Endometrial microvascular endothelial cells (primary cell): ENCODE results near the gene LRRC59. TPM values are rescaled to one million over a fixed set of nuclear protein-coding genes. Genes with fewer than 3 reads are reported as not detected.

Experiments
- in situ Hi-C: cut with HindIII; loops from 2 replicates; pipeline ENCODE4 v1.10.0; 2017; ENCODE audit warnings: low sequenced_read_pairs, low pct_unique_long_range_greater_than_20kb; ENCODE audit errors: inconsistent ontology term
- total RNA-seq: library from RNA; depleted of rRNA; stranded (reverse); fragments of >200 nt; gene quantifications from one replicate; pipeline ENCODE4 v1.2.3, GENCODE V29; 2015; ENCODE audit errors: inconsistent ontology term

Gene LRRC59
- total RNA-seq, 1 donor from 2014 or later, result 276 TPM

DNA sequence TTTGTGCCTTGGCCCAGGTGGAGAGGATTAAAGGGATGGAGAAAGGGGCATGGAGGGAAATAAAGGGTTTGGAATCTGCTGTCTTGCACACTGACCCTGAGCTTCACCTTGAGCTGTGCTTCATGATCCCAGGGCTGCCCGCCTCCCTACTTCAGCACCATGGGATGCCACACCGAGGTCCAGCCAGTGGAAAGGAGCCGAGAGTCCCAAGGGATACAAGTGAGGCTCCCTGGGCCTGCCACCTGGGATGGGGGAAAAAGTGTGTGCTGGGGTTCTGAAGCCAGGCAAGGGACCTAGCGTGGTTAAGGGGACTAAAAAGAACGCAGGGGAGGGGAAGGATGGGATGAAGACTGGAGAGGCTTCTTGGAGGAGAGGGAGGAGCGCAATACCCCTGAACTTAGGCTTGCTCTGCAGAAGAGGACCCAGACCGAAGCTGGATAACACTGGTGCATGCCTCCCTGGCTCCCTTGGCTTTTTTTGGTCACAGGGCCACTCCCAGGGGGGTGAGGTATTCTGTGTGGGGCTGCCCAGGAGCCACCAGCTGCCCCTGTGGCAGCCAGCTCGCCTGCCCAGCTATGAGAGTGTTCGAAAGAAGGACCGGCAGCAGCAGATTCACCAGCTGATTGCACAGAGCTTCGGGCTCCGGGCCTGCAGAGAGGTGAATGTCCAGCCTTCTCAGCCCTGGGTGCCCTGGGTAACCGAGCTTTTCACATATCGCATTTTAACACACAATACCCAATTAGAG lies 31.5 kb downstream of the LRRC59 start:
- in situ Hi-C loops, result no loop called here

DNA sequence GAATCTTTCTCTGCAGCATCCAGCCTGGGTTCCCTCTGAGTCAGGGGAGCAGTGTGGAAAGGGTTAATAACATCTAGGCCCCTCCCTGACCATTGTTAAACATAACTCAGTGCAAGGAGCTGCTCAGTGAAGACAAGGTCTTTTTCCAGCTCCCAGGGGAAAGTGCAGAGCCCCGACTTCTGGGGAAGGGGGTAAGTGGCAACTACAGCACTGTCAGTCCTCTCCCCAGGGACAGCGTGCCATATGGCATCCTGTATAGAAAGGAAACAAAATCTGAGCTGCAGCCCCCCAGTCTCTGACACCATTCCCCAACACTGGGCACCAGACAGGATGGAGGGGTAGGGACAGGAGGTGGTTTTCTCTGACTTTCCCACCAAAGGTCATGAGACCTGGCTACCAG lies 32.2 kb downstream of the LRRC59 start:
- in situ Hi-C loops, result no loop called here

DNA sequence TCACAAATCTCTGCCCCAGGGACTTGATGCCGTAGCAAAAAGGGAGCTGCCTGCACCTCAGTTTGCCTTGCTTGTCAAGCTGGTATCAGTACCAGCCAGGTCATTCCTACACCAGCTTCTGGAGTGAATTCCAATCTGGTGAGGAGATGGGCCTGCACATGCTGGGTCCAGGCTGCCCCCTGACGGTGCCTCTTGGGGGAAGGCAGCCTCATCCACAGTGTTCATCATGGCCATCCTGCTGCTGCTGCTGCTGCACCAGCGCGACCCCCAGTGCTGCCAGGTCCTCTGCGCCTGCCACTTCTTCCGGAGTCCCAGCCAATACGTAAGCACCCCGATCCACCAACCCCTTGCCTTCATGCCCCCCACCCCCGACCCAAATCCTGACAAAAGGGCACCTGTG lies 32.6 kb downstream of the LRRC59 start:
- in situ Hi-C loops, result no loop called here

DNA sequence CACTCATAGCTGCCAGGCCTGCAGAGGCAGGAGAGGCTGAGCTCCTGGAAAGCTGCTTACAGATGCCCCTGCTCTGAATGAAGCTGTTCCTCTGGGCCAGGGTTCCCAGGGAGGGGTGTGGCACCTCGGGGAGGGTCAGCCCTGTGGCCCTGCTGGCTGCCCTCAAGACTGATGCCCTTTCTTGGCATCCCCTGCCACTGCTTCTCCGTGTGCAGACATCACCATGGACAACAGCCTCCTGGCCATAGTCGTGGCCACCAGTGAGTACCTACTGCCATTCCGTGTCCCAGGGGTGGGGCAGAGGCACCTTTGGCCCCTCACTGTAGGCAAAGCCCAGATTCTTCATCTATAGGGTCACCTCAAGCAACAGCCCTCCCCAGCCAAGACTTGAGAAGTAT lies 33.3 kb downstream of the LRRC59 start:
- in situ Hi-C loops, result no loop called here

DNA sequence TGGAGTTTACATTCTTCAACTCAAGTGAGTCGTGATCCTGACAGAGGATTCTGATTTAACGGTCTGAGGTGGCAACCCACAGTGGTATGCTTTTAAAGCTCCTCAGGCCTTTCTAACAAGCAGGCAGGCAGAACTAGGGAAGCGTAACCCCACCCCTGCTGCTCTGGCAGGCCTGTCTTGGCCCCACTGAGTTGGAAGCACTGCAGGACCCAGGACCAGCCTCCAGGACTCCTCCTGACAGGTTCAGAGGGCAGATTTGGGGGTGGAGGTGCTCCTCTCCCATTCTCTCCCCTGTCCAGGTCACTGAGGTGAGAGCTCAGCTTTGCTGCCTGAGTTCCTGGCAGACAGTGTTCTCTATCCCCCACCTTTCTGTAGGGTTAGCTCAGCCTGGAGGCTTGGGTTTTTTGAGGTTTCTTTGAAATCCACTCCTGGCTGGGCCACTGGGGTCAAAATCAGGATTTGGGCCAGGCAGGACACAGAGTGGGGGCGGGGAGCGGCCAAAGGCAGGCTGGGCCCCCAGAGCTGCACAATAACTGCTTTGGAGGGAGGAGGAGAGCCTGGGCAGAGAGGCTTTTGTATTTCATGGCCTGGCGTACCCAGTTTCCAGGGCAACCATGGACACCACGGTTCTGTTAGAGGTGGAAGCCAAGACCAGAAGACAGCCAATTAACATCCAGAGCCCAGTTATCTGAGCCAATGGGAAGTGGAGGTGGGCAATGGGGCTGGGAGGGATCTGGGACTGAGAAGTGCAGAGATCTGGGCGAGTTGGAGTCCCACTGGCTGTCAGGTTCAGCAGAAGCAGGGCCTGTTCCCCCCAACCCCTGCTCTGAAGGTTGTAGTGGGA lies 33.9 kb downstream of the LRRC59 start:
- in situ Hi-C loops, result no loop called here

DNA sequence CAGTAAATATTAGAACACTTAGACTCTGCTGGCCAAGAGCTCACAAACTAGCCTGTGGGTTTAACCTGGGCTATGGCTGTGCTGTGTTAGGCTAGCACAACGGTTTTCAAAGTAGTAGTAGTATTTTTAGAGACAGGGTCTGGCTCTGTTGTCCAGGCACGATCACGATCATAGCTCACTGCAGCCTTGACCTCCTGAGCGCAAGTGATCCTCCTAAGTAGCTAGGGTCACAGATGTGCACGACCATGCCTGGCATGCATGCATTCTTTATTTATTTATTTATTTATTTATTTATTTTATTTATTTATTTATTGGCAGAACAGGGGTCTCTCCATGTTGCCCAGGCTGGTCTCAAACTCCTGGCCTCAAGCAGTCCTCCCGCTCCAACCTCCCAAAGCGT lies 34.7 kb downstream of the LRRC59 start:
- in situ Hi-C loops, result no loop called here

DNA sequence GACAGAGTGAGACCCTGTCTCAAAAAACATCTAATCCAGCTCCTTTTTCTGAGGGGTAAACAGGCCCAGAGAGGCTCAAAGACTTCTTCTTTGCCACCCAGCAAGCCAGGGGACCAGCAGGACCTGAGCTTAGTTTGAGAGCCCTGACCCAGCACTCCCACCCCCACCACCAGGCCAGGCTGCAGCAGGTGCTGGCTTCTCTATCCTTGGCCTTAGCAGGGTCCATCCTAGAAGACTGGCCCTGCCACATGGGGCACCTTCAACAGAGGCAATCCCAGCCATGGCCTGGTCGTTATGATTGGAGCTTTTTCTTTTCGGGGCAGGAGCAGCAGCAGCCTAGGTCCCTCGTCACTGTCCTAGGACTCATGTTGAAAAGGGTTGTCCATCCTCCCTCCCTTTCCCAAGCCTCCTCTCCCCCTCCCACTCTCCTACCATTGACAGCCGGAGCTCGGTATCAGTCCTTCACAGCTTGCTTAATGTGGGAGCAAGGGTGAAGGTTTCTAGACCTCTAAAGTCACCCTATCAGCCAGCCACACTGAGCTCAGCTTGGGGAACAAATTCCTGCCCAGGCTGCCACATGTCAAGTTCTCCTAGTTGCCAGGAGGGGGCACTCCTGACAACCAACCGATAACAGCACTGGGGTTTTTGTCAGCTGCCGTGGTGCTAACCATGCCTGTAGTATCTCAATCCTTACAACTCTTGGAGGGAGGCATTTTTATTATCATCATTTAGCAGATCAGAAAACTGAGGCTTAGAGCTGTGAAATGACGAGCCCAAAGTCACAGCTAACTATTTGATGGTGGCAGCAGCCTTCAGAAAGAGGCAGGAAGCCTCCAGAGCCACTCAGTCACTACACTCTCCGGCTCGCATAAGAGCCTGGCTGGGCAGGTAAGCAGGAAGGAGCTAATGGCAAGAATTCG lies 35.5 kb downstream of the LRRC59 start:
- in situ Hi-C loops, result no loop called here

DNA sequence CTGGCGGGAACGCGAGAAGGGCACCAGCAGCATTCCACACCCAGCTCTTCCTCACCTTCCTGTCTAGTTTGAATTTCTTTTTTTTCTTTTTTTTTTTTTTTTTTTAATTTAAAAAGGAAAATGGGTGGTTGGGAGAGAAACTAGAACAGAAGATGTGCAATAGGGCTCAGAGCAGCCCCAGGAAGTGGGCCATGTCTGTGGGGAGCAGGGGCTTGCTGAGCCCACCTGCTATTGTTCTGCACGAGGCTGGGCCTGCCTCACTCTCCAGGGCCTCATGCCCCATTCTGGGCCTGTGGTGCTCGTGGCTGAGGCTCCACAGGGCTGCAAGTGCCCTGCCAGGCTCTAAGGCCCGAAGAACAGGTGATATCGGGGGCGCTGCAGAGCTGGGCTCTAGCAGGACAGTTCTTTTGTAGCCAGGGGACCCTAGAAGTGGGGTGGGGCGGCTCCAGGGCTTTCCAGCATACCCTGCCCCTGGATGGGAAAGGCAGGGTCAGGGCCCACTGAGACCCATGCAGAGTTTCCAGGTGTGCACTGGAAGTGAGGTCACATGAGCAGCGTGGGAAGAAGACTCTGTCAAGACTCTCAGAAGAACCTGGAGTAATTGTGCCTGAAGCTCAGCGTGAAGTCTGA lies 36.7 kb downstream of the LRRC59 start:
- in situ Hi-C loops, result no loop called here

DNA sequence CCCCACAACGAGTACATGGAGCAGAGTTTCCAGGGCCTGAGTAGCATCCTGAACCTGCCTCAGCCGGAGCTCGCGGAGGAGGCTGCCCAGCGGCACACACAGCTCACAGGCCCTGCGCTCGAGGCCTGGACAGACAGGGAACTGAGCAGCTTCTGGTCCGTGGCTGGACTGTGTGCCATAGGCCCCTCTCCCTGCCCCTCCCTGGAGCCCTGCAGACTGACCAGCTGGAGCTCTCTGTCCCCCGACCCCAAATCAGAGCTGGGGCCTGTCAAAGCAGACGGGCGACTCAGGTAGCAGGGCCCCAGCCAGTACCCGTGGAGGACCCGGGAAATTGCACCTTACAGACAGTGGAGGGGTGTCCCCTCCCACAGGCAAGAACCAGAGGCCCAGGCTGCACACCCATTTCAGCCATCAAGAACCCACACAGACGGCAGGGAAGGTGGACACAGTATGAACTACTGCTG lies 37.3 kb downstream of the LRRC59 start:
- in situ Hi-C loops, result no loop called here

DNA sequence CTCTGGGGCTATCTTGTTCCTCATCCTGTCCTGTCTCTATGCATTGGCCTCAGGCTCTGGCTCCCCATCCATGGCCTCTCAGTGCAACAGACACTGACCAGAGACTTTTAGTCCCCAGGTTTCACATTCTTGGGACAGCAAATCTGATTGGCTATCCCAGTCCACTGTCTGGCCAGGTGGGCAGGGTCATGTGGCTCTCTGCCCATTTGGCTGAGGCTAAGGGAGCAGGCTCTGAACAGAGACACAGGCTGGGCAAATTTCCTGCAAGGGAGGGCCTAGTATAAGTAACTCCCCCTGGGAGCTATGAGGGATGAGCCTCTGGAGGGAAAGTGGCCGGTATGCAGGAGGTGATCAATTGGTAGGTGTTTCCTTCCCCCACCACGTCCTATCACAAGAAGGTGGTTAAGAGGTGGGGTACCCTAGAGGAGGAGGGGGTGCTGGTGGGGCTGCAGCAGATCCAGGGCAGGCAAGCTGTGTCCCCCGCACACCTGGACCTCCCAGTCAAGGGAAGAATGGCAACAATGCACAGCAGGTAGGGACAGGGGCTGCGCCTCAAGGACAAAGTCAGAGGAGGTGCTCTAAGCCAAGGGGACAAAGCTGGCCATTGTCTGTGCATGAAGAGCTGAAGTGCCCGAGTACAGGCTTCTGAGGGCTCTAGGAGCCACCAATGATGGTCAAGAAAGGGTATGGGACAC lies 38.2 kb downstream of the LRRC59 start:
- in situ Hi-C loops, result no loop called here

DNA sequence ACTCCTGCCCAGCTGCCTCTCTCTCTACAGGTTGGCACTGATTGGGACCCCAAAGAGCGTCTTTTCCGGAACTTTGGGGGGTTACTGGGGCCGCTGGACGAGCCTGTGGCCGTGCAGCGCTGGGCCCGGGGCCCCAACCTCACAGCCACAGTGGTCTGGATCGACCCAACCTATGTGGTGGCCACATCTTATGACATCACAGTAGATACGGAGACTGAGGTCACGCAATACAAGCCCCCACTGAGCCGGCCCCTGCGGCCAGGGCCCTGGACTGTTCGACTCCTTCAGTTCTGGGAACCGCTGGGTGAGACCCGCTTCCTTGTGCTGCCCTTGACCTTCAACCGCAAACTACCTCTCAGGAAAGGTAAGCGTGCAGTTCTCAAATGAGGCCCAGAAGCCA lies 39.1 kb downstream of the LRRC59 start:
- in situ Hi-C loops, result no loop called here

DNA sequence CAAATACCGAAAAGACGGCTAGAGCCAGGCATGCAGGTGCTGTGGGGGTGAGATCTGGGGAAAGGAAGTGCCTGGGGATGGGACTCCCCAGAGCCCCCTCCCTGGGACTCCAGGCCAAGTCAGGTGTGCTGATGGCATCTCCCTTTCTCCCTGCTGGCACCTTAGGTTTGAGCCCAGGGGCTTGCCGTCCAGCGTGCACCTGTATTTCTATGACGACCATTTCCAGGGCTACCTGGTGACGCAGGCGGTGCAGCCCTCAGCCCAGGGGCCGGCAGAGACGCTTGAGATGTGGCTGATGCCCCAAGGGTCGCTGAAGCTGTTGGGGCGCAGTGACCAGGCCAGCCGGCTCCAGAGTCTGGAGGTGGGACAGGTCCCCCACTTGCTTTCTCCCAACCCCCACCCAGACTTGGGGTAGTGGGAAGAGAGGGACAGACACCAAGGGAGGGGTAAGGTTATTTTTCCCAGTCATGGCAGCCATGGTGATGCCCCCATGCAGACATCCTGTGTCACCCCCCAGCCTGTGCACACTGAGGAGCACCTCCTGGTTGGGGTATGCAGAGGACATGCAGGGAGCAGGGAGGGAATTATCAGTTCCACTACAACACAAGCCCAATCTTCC lies 40.3 kb downstream of the LRRC59 start:
- in situ Hi-C loops, result no loop called here

DNA sequence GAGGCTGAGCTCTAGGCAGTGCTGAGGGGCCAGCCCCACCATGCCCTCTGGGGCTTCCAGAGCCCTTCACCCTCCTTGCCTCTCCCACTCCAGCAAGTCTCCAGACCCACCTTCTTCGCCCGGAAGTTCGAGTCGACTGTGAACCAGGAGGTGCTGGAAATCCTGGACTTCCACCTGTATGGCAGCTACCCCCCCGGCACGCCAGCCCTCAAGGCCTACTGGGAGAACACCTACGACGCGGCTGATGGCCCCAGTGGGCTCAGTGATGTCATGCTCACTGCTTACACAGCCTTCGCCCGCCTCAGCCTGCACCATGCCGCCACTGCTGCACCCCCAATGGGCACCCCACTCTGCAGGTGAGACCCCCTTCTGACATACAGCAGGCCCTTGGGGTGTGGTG lies 40.9 kb downstream of the LRRC59 start:
- in situ Hi-C loops, result no loop called here

DNA sequence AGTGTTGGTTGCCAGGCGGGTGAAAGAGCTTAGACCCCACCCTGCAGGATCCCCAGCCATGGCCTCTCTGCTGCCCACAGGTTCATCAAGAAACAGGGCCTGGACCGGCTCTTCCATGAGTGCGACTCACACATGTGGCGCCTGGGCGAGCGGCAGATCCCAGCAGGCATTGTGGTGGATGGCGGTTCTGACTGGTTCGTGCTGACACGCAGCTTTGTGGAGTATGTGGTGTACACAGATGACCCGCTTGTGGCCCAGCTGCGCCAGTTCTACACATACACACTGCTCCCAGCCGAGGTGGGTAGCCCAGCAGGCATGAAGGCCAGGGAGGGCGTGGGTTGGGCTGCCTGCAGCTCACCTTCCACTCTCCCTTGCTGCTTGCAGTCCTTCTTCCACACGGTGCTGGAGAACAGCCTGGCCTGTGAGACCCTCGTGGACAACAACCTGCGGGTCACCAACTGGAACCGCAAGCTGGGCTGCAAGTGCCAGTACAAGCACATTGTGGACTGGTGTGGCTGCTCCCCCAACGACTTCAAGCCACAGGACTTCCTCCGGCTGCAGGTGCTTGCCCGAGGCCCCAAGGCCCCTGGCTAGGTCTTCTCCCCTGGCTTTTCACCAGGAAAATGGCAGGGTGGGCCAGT lies 41.5 kb downstream of the LRRC59 start:
- in situ Hi-C loops, result no loop called here

DNA sequence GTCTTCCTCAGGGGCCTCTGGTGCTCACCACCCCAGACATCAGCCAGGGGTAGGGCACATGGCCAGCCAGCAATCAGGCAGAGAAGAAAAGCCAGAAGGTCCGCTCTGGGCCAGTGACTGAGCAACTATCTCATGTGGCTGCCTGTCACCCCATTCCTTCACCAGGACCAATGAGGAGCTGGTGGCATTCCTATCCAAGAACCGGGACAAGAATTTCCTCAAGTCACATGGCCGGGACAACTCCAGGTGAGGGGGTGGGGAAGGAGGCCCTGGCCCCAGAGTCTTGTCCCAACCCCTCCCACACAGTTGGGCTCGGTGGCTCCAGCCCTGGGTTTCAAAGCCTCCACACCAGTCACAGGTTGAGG lies 42.0 kb downstream of the LRRC59 start:
- in situ Hi-C loops, result no loop called here

DNA sequence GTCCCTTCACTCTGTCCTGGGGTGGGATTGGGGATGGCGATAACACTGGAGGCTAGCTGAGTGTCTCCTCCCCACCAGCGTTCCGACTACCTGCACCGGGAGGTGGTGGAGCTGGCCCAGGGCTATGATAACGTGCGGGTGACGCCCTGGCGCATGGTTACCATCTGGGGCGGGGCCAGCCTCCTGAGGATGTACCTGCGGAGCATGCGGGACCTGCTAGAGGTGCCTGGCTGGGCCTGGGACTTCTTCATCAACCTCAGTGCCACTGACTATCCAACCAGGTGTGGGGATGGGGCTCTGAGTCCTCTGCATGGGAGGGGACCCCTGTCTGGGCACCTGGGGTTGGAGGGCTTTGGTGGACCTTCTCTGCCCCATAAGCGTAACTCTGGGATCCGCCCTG lies 42.5 kb downstream of the LRRC59 start:
- in situ Hi-C loops, result no loop called here

DNA sequence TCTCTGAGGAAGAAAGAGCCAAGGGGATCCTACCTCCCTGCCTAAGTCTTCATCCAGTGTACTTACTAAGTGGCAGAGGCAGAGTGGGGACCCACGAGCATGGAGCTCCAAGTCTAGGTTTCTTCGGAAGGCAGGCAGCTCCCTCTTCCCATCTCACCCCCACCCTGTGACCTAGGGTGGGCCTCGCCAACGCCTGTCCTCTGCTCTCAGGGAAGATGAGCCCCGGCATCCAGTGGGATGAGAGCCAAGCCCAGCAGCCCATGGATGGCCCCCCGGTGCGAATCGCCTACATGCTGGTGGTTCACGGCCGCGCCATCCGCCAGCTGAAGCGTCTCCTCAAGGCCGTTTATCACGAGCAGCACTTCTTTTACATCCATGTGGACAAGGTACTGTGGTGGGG lies 43.1 kb downstream of the LRRC59 start:
- in situ Hi-C loops, result no loop called here
